ENCODE results near the gene GCA. TPM values are rescaled to one million over a fixed set of nuclear protein-coding genes. Genes with fewer than 3 reads are reported as not detected.

Gene GCA
- total and polyA plus RNA-seq, 4 donors: 9.7 to 45.2 (median 18.1) TPM

GRCh38 chr2:162298669-162299335 lies 45.1 kb upstream of the GCA start:
- Histone ChIP-seq H3K27ac (ENCODE audit: low read depth in 1 of 2, low read length in 2 of 2) (no peak overlapping the region), H3K4me3 (ENCODE audit: low read depth in 1 of 3, low read length in 3 of 3) (no peak overlapping the region), H3K36me3 (ENCODE audit: control insufficient read depth in 4 of 4, insufficient read depth in 3 of 4, low read depth in 1 of 4, low read length in 3 of 4) (no peaks in the 10 kb centered on the region), H3K9me3 (ENCODE audit: control insufficient read depth in 4 of 4, low read length in 3 of 4) (no peaks in the 10 kb centered on the region), H3K9ac (ENCODE audit: low read depth in 1 of 2, low read length in 2 of 2) (no peak overlapping the region), H3K27me3 (ENCODE audit: control insufficient read depth in 4 of 4, insufficient read depth in 4 of 4, low read length in 3 of 4) (no peaks in the 10 kb centered on the region), H3K4me1 (ENCODE audit: control insufficient read depth in 4 of 4, insufficient read depth in 4 of 4, low read length in 3 of 4) (peaks cover 2 to 29% (median 14%) of the 10 kb centered on the region in 4 donors)
- 87% methylated on average over 9 of the region's 9 CpGs for WGBS
- DNase-seq (ENCODE audit: low spot score): no peak
- peak; percentile 23 to 50 for TF ChIP-seq HNF4A (conservative IDR thresholded peaks at IDR 0.05)
- TF ChIP-seq ATF3 (IDR thresholded peaks at IDR 0.05): no peak

GRCh38 chr2:162300266-162300665 lies 43.7 kb upstream of the GCA start:
- Histone ChIP-seq H3K27ac (ENCODE audit: low read depth in 1 of 2, low read length in 2 of 2) (no peak overlapping the region), H3K9me3 (ENCODE audit: control insufficient read depth in 4 of 4, low read length in 3 of 4) (no peaks in the 10 kb centered on the region), H3K27me3 (ENCODE audit: control insufficient read depth in 4 of 4, insufficient read depth in 4 of 4, low read length in 3 of 4) (no peaks in the 10 kb centered on the region), H3K4me1 (ENCODE audit: control insufficient read depth in 4 of 4, insufficient read depth in 4 of 4, low read length in 3 of 4) (peaks cover 0 to 29% (median 14%) of the 10 kb centered on the region in 4 donors), H3K36me3 (ENCODE audit: control insufficient read depth in 4 of 4, insufficient read depth in 3 of 4, low read depth in 1 of 4, low read length in 3 of 4) (peaks cover 0 to 3% (median 0%) of the 10 kb centered on the region in 4 donors), H3K4me3 (ENCODE audit: low read depth in 1 of 3, low read length in 3 of 3) (no peak overlapping the region), H3K9ac (ENCODE audit: low read depth in 1 of 2, low read length in 2 of 2) (no peak overlapping the region)
- no peak for DNase-seq (ENCODE audit: low spot score)
- no peak for TF ChIP-seq JUND (IDR thresholded peaks at IDR 0.05)
- no peak for TF ChIP-seq SP1 (IDR thresholded peaks at IDR 0.05)
- no peak for TF ChIP-seq NR2F2 (IDR thresholded peaks at IDR 0.05)
- TF ChIP-seq CTCF (IDR thresholded peaks at IDR 0.05; ENCODE audit: low read depth, low read length, missing input control): no peak
- TF ChIP-seq ATF3 (IDR thresholded peaks at IDR 0.05): no peak
- no peak for TF ChIP-seq YY1 (IDR thresholded peaks at IDR 0.05)
- no peak for TF ChIP-seq GABPA (IDR thresholded peaks at IDR 0.05 in 1 of 2, conservative IDR thresholded peaks at IDR 0.05 in 1 of 2)
- TF ChIP-seq EGR1 (IDR thresholded peaks at IDR 0.05; ENCODE audit: low read depth in 2 of 2): no peak
- no peak for TF ChIP-seq ZBTB33 (IDR thresholded peaks at IDR 0.05)
- TF ChIP-seq HNF4G (IDR thresholded peaks at IDR 0.05): no peak
- no peak for TF ChIP-seq FOXA2 (IDR thresholded peaks at IDR 0.05)

GRCh38 chr2:162301151-162301804 lies 42.7 kb upstream of the GCA start:
- Histone ChIP-seq H3K27me3 (ENCODE audit: control insufficient read depth in 4 of 4, insufficient read depth in 4 of 4, low read length in 3 of 4) (no peaks in the 10 kb centered on the region), H3K36me3 (ENCODE audit: control insufficient read depth in 4 of 4, insufficient read depth in 3 of 4, low read depth in 1 of 4, low read length in 3 of 4) (peaks cover 2 to 4% (median 3%) of the 10 kb centered on the region in 4 donors), H3K9me3 (ENCODE audit: control insufficient read depth in 4 of 4, low read length in 3 of 4) (no peaks in the 10 kb centered on the region), H3K9ac (ENCODE audit: low read depth in 1 of 2, low read length in 2 of 2) (no peak overlapping the region), H3K4me1 (ENCODE audit: control insufficient read depth in 4 of 4, insufficient read depth in 4 of 4, low read length in 3 of 4) (peaks cover 0 to 29% (median 14%) of the 10 kb centered on the region in 4 donors), H3K27ac (ENCODE audit: low read depth in 1 of 2, low read length in 2 of 2) (peak overlapping the region; percentile 10 to 16), H3K4me3 (ENCODE audit: low read depth in 1 of 3, low read length in 3 of 3) (no peak overlapping the region)
- WGBS: 6% methylated on average over 6 of the region's 6 CpGs
- no peak for DNase-seq (ENCODE audit: low spot score)
- TF ChIP-seq JUND (IDR thresholded peaks at IDR 0.05) (no peak), CTCF (IDR thresholded peaks at IDR 0.05; ENCODE audit: low read depth, low read length, missing input control) (peak; percentile 86), GABPA (IDR thresholded peaks at IDR 0.05 in 1 of 2, conservative IDR thresholded peaks at IDR 0.05 in 1 of 2) (no peak), TAF1 (conservative IDR thresholded peaks at IDR 0.05) (no peak), EGR1 (IDR thresholded peaks at IDR 0.05; ENCODE audit: low read depth in 2 of 2) (no peak), ATF3 (IDR thresholded peaks at IDR 0.05) (no peak), HNF4G (IDR thresholded peaks at IDR 0.05) (no peak), HNF4A (conservative IDR thresholded peaks at IDR 0.05) (no peak), REST (IDR thresholded peaks at IDR 0.05) (no peak)

All from liver (tissue), 9 donors.